Nucleus accumbens (tissue), 56 donors: ENCODE measurements around the gene DST.

Experiments
- DNase-seq, 56 donors: peaks; one replicate each; lab custom pipeline; 2025; lab: John Stamatoyannopoulos, UW

Gene DST

DNA sequence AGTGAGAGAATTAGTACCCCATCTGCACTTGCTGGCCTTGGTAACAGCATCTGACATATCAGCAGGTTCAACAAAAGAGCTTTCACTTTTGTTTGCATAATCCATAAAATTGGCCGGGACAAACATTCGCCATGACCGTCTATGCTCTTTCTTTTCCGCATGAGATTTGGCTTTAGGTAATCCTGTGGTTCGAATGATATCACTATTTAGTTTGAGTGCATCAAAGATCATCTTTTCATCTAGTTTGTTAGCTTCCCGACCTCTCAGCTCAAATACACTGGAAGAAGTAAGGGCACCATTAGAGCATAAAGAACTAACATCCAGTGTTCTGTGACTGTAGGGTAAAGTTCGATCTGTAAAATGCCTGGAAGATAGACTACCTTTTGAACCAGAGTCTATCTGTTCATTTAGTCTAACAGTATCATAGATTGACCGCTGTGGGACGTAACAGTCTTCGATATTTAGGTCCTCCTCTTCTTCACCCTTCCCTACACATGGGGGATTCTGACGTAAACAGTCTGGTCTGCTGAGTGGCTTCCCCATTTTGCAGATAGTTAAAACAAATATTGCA lies 101.6 kb downstream of the DST start:
- DNase-seq = peak in 2 of 56 donors; percentile 25 to 55

- peak in 1 of 56 donors; percentile 18 for DNase-seq
Observed at GRCh38 chr6:56540232-56541029, 102.3 kb downstream of the DST start.

GRCh38 chr6:56539527-56540105 lies 103.1 kb downstream of the DST start:
- no peak for DNase-seq

GRCh38 chr6:56538851-56539250 lies 103.8 kb downstream of the DST start:
- DNase-seq = no peak

- DNase-seq = no peak
Observed at GRCh38 chr6:56537223-56537770, 105.4 kb downstream of the DST start.

- DNase-seq = no peak
Observed at GRCh38 chr6:56536536-56536935, 106.2 kb downstream of the DST start.

DNA sequence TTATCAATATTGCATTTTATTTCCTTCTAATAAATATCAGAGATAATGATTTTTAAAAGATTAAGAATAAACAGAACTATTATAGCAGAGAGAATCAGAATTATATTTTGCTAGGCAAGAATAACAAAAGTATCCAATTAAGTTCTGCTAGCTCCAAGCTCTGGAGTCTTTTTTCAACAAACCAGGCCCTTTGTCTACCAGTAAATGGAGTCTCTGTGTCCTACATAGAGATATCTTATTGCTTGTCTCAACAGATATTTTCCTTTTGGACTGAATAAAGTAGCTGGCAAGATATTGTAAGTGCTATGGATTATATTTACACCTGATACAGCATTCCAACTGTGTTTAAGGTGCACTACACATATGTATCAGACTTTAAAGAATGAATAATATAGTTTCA lies 107.1 kb downstream of the DST start:
- no peak for DNase-seq

DNA sequence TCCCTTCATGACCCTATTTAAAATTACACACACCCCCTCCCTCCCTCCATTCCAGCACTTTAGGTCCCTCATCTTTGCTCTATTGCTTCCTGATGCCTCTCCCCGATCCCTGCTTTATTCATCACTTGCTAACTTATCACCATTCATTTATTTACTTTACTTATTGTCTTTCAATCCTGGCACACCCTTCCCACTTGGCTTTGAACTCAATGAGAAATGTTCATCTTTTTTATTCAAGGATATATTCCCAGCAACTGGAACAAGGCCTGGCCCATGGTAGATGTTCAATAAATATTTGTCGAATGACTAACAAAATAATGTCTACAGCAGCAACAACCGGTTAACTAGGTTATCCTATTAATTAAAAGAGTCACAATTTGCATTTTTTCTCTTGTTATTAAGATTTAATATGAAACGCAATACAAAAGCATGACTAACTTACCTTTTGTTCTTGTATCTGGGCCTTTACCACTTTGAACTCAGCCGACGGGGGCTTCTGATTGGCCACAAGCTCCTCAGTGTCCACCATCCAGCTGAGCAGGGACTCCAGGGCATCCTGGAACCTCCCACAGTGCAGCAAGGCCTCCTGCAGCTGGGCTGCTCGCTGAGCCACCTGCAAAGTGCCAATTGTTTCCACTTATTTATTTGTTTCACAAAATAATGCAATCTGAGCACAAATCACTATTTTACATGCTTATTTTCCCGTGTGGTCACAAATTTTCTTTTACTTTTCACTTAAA lies 107.8 kb downstream of the DST start:
- no peak for DNase-seq

DNA sequence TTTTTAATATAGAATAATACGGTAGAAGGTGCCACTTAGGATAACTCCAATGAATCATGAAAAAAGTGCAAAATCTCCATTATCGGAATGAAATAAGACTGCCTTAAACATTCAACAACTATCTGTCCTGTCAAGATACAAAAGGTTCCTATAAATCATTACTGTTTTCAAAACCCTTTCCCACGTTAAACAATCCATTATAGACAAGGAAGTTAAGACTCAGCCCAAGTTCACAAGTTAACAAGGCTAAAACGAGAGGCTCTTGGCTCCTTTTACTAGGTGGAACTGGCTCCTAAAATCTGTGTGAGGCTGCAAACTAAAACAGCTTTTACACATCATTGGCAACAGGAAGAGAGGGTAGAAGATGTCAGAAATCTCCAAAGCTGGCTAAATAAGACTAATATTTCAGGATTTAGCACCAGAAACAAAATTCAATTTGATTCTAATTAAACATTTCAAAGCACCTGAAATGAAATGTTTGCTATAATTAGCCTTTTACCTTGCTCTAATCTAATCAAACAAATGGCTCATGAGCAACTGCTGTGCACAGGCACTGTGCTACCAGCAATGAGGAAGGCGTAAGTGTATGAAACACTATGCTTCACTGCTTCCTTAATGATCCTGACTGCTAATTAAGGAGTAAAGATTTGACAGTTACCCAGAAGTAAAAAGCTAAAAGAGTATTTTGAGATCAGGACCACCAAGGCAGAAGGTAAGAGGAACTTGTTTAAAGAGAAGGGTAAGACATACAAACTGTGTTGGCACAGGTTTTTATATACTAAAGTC lies 109.7 kb downstream of the DST start:
- no peak for DNase-seq

- no peak for DNase-seq
Observed at GRCh38 chr6:56531839-56532595, 110.7 kb downstream of the DST start.

GRCh38 chr6:56529594-56530191 lies 113.0 kb downstream of the DST start:
- no peak for DNase-seq

DNA sequence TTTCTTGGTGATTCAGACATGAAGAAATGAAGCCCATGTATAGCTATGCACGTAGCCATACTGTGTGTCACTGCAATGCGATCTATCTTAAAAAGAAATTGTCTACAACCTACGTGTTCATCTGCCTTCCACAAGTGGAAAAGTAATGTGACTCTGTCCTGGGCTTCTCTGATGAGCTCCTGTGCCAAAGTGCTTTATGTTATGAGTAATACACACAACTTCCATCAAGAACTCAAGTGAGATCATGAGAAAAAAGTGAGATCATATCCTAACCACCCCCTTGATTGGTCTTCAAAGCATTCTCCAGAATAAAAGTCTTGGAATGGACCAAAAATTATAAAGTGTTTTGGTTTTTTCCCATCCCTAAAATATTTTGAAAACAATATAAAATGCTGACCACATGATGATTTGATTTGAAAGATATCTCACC lies 114.3 kb downstream of the DST start:
- DNase-seq = no peak

DNA sequence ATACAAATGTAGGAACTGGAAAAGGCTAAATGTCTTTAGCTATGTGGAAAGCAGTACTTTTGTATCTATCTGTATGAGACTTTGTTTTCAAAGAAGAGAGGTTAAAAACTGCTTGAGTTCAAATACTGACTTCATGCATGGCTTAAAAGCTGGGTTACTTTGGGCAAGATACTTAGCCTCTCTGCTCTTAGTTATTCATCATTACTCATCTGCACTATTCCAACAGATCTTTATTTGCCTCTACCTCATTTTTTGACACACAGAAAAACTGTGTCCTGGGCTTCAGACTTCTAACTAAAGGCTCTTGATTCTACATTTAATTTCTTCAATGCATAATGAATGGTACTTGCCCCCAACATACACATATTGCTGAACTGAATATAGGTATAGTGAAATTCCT lies 114.8 kb downstream of the DST start:
- DNase-seq = no peak

GRCh38 chr6:56526860-56527544 lies 115.7 kb downstream of the DST start:
- no peak for DNase-seq

GRCh38 chr6:56525974-56526789 lies 116.5 kb downstream of the DST start:
- no peak for DNase-seq

- DNase-seq = peak in 5 of 56 donors; percentile 15 to 58 (median 34)
Observed at GRCh38 chr6:56524891-56525703, 117.6 kb downstream of the DST start.
